GM18858 (cell line): ENCODE results near the gene SFMBT2.
"Not testable (repeated sequence)": the region's sequence is repeated elsewhere in the genome, so short reads cannot be mapped to it uniquely, and the experiment has no call there.

Experiments
- ATAC-seq: cut with Tn5 transposase; IDR thresholded peaks from one replicate; pipeline ENCODE4 v1.9.1; 2021; ENCODE audit not compliant: unreplicated experiment

The SFMBT2 gene

DNA sequence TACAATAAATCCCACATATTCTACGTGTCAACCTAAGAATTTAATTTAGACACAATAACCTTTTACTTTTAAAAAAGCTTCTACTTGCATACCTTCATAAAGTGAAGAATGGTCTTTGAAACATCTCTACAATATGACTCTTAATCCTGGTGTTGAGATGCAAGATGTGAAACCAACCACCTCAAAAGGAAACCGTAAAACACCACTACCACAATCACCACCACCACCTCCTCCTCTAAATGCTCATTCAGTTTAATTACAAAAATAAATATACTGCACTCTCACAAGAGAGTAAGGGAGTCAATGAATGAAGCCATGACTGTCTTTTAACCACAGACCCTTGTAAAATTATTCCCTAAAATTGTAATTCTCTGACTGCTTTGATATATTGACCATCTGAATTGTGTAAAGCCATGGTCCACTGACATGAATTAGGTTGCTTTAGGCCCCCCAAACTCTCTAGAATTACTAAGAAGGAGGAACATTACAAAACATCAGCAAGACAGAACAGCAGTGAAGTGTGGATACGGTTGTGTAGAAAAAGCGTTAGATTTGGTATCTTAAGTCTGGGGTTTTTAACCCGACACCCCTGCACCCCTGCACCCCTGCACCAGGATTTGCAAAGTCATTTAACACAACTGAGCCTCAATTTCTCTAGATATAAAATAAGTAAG lies 171.4 kb downstream of the SFMBT2 start:
- ATAC-seq: peak; percentile 79

DNA sequence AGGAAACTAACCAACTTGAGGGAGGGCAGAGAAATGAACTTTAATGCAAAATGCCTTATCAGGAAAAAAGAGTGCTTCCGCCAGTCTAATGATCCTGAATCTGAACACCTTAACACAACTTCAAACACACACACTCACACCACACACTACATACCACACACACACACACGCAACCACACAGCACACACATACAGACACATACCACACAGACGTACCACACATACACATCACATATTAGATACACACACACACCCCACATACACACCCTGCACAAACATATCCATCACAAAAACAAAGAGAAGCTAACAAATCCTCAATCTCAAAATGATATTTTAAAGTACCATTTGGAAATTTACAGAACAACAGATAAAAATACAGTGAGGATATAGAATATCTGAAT lies 175.5 kb downstream of the SFMBT2 start:
- no peak for ATAC-seq

DNA sequence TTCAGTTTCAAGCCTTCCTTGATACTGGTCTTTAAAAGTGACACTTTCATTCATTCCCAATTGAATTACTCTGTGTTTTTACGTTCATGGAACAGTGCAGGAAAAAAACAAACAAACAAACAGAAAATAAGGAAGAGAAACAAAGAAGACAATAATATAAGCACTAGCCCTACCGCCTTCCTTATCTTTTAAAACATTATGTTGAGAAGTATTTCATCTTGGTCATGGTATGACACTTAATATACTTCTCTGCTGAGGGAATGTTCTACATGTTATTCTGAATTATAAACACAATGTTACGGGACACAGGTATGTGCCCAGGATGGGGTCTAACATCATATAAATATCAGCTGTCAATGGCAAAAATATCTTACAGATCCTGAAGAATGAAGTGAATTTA lies 176.7 kb downstream of the SFMBT2 start:
- ATAC-seq: no peak

DNA sequence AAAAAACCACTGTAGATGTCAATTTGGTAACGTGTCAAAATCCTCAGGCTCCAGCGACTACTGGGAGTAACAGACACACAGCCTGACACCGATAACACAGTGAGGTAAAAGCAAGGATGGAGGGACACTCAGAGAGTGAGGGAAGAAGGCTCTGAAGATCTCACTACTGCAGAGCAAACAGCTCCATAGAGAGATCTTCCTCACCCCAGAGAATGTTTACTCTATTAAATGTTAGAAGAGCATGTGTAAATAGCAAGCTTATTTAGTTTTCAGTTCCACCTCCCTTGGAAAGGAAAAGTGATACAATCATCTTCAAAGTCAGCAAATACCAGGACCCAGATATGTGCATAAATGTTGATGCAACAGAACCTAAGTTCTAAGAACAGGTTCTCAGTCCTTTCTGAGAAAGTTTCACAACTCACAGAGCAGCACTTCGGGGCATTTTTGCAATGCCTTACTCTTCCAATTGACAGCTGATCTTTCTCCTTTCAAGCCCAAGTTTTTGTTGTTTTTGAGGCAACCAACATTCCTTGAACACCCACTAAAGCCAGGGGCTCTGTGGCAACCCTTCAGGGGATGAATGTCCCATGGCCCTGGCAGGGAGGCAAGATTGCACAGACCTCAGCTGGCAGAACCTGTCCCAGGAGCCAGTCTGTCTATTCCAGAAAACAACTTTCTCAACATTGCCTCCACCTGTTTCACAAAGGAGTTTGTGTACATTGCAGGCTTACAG lies 177.4 kb downstream of the SFMBT2 start:
- no peak for ATAC-seq

DNA sequence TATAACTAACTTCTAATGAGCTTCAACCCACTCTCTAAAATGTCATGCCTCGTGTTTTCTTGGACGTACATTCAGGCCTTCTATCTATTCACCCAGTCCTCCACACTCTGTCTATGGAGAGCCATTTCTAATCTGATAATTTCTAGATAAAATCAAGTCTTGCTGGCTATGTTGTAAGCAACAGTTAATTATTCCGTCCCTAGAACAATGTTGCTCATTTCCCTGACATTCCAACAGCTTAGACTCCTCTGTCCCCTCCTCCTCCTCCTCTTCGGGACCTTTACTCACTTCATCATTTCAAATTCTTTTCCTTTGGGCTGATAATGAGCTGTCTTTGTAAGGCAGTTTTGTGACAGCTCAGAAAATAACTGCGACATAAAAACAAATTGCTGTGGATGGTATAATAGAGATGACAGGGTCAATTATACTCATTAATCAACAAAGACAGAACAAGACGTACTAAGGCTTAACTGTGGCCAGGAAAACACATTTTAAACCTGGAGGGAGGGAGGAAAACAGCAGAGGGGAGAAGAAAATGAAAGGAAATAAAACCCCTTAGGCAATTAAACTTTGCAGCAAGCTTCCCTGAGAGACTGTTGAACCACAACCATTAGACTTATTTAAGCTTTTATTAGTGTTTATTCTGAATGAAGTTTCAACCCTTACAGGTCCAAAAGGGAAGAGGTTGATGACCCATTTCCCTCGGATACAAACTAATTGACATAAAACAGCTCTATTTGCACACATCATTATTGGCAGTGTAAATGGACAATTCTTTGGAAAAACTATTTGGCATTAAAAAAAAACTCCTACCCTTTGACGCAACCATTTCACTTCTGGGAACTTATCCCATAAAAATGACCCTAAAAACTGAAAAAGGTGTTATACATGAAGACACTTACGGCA lies 179.1 kb downstream of the SFMBT2 start:
- ATAC-seq: no peak

DNA sequence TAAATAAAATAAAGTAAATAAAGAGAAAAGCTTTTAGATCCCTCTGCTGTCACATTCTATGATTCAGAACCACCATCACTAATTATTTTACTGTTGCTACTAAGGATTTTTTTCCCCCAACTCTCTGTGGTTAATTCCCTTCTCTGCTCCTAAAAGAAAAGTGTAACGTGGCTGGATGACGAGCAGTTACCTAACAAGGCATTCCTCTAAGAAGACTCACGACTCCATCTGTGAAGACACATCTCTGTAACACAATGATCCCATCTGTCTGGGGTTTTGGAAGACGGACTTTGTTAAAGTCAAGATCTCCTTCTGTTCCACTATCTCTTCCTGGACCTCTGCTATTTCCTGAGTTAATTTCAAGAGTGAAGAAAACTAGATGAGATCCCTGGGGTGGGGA lies 179.9 kb downstream of the SFMBT2 start:
- no peak for ATAC-seq

DNA sequence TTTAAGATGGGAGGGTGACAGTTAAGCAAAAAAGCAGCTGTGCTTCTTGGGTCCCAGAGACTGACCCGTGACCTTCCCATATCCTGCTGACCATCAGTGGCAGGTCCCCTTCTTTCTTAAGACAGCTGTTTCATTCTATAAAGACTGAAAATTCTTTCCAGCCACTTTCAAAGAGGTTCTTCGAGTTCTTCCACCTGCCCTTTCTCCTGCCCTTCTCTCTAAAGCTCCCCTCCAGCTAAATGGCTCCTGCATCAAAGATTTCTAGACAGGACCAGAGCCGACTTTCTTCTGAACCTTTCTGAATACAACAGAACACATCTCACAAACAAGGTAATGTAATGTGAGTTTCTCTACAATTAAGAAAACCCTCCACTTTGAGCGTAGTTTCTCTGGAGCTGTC lies 180.8 kb downstream of the SFMBT2 start:
- no peak for ATAC-seq

DNA sequence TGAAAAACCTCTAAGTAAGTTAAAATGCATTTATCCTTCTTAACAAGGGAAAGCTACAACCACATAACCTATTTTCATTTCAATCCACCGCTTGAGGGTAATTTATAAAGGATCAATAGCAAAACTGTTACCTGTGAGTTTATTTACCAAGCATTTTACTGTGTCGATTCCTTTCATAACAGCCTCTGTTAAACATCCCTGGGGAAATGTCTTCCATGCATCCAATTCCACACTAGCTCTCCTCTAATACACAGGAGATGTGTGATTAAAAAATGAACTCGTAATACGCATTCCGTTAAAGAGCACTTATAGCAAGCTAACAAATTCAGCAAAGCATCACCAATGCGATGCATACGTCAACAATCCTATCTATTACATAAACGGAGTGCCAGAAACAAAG lies 185.7 kb downstream of the SFMBT2 start:
- no peak for ATAC-seq

DNA sequence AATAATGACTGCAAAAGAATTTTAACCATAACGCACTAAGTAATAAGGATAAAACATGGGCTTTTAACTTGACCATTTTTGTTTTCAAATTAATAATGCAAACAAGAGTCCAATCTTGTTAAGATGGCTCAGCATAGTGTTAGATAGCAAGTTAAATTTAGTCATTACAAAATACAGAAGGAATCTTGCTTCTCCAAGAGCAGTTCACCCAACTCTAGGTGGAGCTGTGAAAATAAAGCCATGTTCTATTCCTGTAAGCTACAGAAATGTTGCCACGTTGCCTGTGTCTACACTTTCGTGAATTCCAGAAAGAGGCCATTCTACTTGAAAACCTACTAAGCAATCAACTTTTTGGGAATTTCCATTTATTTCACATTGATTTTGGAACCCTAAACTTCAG lies 191.9 kb downstream of the SFMBT2 start:
- no peak for ATAC-seq

DNA sequence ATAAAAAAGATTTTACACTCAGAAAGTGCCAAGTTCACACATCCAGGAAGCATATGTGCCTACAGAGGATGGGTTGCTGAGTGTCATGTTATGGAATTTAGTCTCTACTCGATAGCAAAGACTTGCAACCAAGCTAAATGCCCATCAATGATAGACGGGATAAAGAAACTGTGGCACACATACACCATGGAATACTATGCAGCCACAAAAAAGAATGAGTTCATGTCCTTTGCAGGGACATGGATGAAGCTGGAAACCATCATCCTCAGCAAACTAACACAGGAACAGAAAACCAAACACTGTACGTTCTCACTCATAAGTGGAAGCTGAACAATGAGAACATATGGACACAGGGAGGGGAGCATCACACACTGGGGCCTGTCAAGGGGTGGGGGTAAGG lies 198.1 kb downstream of the SFMBT2 start:
- not testable (repeated sequence) for ATAC-seq

DNA sequence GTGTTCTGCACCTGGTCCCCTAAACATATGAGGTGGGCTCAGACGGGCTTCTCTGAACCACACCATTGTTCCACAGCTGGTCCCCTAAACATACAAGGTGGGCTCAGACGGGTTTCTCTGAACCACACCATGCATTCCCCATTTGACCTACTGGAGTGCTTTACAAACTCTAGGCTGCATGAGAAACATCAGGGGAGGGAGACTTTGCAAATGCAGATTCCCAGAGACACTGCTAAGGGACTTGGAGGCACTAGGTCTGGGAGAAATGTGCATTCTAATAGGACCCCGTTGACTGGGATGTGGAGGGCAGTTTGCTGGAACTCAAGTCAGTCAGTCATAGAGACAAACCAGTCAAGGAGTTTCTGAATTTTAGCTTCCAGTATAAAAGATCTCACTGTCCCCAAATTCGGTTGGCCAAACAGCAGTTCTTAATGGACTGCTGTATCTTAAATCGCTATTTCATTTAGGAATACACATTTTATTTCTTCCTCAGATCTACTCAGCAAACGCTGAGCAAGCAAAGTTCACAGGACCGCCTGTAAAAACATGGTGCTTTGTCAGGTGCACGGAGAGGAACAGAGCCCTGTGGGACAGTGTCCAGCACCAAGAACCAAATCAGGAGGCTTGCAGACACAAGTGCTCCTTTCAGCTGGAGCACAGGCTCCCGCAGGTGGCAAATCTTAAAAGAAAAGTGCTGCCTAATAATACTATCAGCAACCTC lies 198.8 kb downstream of the SFMBT2 start:
- ATAC-seq: no peak

DNA sequence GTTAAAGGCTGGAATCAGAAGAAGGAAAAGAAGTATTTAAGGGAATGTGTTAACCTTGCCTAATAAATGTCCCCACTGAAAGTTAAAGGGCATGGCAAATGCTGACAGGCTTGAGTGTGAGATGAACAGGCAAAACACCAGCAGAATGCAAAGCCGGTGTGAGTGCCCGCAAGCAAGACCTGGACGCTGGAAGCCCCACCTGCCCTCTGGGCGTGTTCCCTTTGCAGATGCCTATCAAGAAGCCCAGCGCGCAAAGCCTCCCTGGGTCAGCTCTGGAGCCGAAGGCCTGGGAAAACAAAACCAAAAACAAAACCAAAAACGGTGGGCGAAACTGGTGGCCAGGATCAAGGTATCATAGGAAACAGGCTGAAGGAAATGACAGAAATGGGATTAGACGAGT lies 200.3 kb downstream of the SFMBT2 start:
- no peak for ATAC-seq

DNA sequence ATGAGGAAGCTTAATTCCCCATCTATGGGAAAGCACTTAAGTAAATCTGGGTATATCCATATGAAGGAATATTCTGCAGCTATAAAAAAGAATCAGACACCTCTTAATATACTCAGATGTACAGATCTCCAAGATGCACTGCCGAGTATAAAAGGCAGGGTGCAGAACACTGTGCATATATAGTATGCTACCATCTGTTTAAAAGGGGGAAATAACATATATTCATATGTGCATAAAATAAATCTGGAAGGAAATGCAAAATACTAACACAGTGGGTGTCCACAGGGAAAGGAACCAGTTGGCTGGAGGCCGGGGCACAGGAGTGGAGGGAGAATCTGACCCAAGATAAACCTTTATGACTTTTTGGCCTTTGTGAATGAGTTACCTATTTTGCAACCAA lies 201.4 kb downstream of the SFMBT2 start:
- no peak for ATAC-seq

DNA sequence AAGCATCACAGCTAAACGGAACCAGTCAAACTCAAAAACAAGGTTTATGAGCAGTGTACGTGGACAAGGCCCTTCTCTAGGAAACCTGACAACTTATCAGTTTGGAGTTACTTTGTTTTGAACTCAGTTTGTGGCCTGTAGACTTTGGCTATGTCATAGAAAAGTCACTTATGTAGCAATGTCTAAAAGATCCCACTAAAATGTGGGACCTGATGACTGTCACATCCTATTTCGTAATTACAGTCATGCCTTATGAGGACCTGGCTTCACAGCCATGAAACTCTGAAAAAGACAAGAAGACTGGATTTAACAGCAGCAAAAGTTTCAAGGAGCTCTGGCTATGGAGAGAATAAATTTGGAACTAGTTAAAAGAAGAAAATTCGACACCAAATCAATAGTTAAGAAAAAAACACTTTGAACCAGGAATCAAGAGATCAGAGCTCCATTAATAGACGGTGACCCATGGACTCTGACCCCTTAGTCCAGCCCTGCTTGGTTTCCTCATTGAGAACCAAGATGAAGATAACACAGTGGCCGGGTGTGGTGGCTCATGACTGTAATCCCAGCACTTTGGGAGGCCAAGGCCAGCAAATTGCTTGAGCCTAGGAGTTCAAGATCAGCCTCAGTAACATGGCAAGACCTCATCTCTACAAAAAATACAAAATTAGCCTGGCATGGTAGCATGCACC lies 204.3 kb downstream of the SFMBT2 start:
- no peak for ATAC-seq

DNA sequence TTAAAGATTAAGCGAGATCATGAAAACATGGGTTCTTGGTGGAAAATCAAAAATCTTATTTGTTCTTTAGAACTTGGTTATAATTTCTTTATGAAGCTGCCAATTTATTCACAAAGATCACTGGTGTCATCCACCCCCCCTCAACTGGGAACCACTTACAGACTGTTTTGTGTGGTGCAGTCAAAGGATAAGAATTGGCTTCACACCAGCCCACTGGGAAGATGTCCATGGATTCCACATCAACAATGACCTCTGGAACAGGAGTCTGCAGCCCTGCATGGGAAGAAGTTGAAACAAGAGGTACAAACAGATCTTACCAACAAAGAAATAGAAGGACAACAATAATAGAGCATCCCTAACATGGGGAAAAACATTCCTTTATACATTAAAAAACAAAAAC lies 205.2 kb downstream of the SFMBT2 start:
- ATAC-seq: no peak

DNA sequence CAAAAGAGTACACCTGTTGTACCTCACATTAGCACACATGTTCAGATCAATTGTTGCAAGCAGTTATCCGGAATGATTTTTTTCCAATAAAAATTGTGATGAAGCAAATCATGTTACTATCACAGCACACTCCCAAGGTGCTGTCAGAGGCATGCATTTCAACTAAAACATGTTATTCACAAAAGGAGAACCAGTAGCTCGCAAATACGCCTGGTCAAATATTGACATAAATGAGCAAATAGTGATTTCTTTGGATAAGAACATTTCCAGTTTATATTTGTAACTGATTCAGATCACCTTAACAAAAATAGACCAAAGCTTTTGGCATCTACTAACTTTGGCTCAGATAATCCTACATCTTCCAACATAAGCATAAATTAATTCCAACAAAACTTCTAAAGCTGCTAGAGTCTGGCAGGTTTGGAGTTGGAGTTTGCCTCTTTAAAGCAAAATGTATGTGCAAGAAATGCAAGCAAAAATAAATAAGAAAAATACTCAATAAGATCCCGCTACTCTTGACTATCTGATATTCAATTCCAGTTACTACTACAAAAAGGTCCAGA lies 208.0 kb downstream of the SFMBT2 start:
- ATAC-seq: no peak

DNA sequence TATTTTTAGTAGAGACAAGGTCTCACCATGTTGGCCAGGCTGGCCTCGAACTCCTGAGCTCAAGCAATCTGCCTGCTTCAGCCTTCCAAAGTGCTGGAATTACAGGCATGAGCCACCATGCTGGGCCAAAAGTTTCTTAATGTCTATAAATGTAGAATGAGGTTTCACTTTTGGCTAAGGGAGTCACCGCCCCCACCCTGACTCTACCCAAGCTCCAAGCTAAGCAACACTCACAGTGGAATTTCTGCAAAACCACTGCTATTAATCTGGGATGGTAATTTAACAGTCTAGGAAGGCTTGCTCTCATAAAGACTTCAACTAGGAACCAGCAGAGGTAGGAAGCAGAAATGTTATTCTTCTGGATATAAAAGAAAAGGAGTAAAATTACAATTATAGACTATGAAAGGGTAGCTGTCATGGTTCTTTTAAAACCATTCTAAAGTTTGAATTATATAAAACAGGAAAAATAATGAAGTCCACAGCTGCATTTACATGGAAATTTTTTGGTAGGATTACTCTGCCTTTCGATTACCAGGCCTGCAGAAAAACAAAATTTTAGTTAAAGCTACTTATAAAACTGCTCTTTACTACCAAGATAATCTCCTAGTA lies 211.6 kb downstream of the SFMBT2 start:
- no peak for ATAC-seq

DNA sequence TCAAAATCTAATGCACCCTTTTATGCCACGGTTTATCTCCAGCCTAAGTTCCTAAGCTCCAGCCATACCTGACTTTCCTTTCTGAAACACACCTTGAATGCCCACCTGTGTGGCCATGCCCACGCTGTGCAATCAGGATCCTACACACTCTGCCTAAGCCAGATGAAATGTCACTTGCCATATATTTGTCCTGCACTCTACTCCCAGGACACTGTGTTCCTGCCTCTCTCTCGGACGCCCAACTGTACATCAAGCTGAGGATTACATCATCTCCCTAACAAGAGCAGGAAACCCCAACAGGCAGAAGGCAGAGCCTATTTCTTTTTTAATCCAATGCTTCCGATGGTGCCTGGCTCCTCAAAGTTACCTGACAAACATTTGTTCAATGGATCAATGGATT lies 214.6 kb downstream of the SFMBT2 start:
- ATAC-seq: no peak

DNA sequence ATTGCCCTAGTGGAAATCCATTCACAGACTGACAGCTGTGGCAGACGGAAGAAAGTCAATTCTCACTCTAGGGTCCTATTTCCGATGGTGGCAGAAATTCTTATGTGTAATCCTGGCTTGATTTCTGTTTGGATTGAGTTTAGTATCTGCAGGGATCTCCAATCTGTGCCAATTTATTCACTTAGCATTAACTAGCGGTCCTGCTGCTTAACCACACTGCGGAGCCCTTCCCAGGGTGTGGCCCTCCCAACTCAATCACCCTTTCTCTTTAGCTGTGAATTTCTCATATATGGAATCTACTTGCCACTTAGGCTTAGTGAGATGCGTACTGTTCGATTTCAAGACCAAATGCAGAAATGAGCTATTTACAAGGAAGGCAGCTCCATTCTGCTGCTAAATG lies 215.7 kb downstream of the SFMBT2 start:
- ATAC-seq: no peak

DNA sequence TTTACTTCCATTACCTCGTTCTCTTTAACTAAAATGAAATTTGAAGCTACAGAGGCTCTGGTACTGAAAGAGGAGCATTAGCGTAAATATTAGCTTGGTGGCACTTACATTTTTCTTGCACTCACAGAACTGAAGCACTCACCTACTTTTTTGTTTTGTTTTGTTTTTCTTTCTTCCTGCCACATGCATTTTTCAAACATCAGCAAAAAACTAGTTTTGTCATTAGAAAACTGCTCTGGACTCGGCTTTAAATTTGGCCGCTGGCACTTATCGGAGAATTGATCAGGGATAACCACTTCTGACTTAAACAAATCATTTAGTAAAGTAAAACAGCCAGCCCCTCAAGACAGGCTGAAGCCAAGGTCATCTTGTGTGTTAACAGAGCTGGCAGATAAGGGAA lies 216.3 kb downstream of the SFMBT2 start:
- no peak for ATAC-seq
